Lung microvascular endothelial cell (primary cell): Measurements from ENCODE around the gene ATP1B3. TPM values are rescaled to one million over a fixed set of nuclear protein-coding genes. Genes with fewer than 3 reads are reported as not detected.
A peak's percentile ranks its signal among the peaks of the same experiment; 100 is the strongest.
"Not testable (repeated sequence)": the region's sequence is repeated elsewhere in the genome, so short reads cannot be mapped to it uniquely, and the experiment has no call there.

Experiments used
- DNase-seq, 2 donors: peaks; one replicate each; pipeline versions ENCODE4 v3.0.0 to v3.0.0-alpha.2; 2010; ENCODE audit warnings: low read depth in 2 of 2
- total RNA-seq: library from RNA; depleted of rRNA; stranded (reverse); fragments of >200 nt; gene quantifications from 2 replicates; pipeline ENCODE4 v1.2.1, GENCODE V29; 2014

Gene ATP1B3
- total RNA-seq, 1 donor from 2014 or later: 74.8 TPM

GRCh38 chr3:141941093-141941492, 64.7 kb downstream of the ATP1B3 start:
- peak in 1 of 2 donors; percentile 37 for DNase-seq

- DNase-seq: no peak
Measured at GRCh38 chr3:141942006-141942405, 65.6 kb downstream of the ATP1B3 start.

- no peak for DNase-seq
Measured at GRCh38 chr3:141945726-141946485, 69.5 kb downstream of the ATP1B3 start.

- DNase-seq: no peak
Measured at GRCh38 chr3:141949399-141949798, 73.0 kb downstream of the ATP1B3 start.

GRCh38 chr3:141949972-141950371, 73.5 kb downstream of the ATP1B3 start:
- DNase-seq: no peak

GRCh38 chr3:141950572-141951493, 74.4 kb downstream of the ATP1B3 start:
- no peak for DNase-seq

GRCh38 chr3:141952611-141953010, 76.2 kb downstream of the ATP1B3 start:
- no peak for DNase-seq

- no peak for DNase-seq
Measured at GRCh38 chr3:141955175-141955574, 78.7 kb downstream of the ATP1B3 start.

- DNase-seq: peak in 1 of 2 donors; percentile 30
Measured at GRCh38 chr3:141959589-141960554, 83.4 kb downstream of the ATP1B3 start.

GRCh38 chr3:141960731-141961130, 84.3 kb downstream of the ATP1B3 start:
- DNase-seq: no peak

- DNase-seq: no peak
Measured at GRCh38 chr3:141963301-141963700, 86.9 kb downstream of the ATP1B3 start.

GRCh38 chr3:141965471-141965870, 89.0 kb downstream of the ATP1B3 start:
- no peak for DNase-seq

- DNase-seq: no peak
Measured at GRCh38 chr3:141969711-141970110, 93.3 kb downstream of the ATP1B3 start.

- DNase-seq: no peak
Measured at GRCh38 chr3:141971571-141971970, 95.1 kb downstream of the ATP1B3 start.

GRCh38 chr3:141972399-141972798, 96.0 kb downstream of the ATP1B3 start:
- no peak for DNase-seq

- not testable (repeated sequence) for DNase-seq
Measured at GRCh38 chr3:141974777-141975176, 98.3 kb downstream of the ATP1B3 start.

Other genes with a start within 250 kb of the ATP1B3 start
- gene RNF7, start 138.3 kb upstream of the ATP1B3 start, total RNA-seq: 23.4 and 27.9 TPM in 2 replicates
- not detected in 2 replicates for gene GRK7, start 113.2 kb upstream of the ATP1B3 start, total RNA-seq